Hematopoietic multipotent progenitor cell treated with erythropoietin and hydrocortisone succinate and interleukin-3 and kit ligand, for 15 days (in vitro differentiated cells): ENCODE results near the gene LYZ.

Source experiments
- DNase-seq: peaks from one replicate; pipeline ENCODE4 v3.0.0-alpha.2; 2015; ENCODE audit warnings: low spot score

The LYZ gene

DNA sequence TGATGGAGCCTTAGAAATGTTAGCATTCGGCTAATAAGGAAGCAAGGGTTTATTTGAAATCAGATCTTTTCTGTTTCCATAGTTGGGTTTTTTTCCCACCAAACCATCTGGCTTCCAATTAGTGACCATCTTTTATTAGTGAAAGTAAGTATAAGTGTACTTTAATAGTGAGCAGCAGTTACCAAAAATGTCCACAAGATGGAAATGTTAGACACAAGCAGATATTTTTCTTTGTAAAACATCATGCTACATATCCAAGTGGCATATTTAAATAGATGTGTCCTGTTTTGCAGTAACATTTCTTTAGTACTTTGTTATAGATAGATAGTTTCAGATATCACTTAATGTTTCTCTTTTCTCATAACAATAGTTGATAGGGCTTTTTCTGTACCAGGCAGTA lies 40.2 kb downstream of the LYZ start:
- peak; percentile 30 for DNase-seq

DNA sequence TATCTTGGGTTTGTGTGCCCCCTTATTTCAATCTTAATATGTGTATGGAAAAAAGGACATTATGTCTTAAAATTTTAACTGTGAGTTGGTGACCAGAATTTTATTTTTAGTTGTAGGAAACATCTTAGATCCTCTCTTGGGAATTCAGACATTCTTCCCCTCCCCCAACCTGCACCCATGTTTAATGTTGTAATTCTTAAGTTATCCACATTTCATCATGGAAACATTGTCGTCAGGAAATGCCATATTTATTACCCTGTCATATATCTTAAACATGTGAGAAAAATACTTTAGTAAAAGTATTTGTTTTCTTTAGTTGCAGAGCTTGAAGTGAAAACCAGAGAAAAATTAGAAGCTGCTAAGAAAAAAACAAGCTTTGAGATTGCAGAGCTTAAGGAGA lies 41.6 kb downstream of the LYZ start:
- no peak for DNase-seq

DNA sequence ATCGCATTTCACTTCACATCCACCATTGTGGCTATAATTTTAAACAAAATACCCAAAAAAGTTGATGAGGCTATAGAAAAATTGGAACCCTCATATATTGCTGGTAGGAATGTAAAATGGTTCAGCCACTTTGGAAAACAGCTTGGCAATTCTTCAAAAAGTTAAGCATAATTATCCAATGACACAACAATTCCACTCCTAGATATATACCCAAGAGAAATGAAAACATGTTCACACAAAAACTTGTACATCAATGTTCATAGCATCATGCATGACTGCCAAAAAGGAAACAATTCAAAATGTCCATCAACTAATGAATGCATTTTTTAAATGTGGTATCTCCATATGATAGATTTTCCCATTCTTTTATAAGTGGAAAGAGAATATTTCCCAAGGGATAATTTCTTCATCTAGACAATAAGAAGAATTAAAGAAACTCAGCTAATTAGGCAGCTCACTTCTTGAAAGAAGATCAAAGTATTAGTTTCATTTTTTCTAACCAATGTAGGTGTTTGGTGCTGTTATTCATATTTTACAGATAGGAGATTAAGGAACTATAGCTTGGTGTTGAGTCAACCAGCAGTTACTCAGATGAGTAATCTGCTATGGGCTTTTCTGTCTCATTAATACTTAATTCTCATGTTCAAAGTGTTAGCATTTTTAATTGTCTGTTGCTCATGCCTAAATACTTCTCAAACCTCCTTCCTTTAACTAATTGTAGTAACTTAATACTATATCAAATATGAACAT lies 44.2 kb downstream of the LYZ start:
- DNase-seq, result no peak

DNA sequence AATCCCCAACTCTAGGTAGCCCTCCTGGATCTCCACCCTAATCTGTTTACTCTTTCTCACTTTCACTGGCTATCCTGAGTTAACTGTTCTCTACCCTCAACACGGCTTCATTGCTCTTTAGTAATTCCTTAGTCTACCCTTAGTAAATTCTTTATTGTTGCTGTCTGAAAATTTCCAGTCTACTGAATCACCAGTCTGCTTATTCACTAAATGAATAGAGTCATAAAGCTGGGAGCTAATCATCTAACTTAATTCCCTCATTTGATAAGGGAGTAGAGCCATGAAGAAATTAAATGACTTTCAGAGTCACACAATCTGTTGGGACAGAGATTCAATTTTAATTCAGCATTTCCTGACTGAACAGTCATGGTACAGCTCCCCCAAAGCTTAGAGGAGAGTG lies 47.9 kb downstream of the LYZ start:
- DNase-seq, result no peak

DNA sequence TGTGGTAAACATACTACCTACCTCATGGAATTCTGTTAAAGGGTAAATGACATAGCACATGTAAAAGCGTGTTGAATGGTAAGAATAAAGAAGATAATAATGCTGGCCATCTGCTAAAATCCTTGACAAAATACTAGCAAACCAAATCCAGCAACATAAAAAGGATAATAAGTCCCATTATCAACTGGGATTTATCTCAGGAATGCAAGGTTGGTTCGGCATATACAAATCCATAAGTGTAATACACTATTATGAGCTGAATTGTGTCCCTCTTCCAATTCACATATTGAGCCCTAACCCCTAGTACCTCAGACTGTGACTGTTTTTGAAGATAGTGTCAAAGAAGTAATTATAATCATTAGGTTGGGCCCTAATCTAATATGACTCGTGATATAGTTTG lies 48.8 kb downstream of the LYZ start:
- DNase-seq, result no peak

DNA sequence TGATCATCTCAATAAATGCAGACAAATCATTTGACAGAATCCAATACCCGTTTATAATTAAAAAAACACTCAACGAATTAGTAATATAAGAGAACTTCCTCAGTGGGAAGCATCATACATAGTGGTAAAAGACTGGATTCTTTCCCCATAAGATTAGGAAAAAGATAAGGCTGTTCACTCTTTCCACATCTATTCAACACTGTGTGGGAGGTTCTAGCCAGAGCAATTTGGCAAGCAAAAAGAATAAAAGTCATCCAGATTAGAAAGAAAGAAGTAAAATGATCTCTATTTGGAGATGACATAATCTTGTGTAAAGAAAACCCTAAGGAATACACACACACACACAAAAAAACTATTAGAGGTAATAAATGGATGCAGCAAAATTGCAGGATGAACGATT lies 49.8 kb downstream of the LYZ start:
- DNase-seq, result no peak

DNA sequence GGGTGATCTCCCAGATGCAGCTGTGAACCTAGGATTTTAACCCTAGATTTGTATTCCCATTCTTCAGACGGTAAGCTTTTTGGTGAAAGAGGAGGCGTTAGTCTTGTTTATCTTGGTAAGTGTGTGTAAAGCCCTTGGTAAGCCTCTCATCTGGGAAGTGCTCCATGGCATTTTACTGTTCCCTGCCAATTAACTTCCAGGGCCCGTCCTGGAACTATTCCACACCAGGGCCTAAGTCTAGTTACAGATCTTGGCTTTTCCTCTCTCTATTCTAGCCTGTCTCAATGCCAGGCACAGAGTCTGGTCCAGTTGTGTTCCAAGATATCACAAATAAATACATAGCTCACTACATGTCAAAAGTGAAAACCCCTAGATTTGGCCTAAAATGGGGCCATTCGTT lies 53.8 kb downstream of the LYZ start:
- no peak for DNase-seq
